ENCODE measurements around the gene CCDC85B. TPM values are rescaled to one million over a fixed set of nuclear protein-coding genes. Genes with fewer than 3 reads are reported as not detected.

The CCDC85B gene
- total RNA-seq (1 to 10 TPM; 6.8 to 7.0 TPM), polyA plus RNA-seq (10 to 100 TPM in 1 of 2 donors, 1 to 10 TPM in 1; 4.3 to 12.6 TPM)

DNA sequence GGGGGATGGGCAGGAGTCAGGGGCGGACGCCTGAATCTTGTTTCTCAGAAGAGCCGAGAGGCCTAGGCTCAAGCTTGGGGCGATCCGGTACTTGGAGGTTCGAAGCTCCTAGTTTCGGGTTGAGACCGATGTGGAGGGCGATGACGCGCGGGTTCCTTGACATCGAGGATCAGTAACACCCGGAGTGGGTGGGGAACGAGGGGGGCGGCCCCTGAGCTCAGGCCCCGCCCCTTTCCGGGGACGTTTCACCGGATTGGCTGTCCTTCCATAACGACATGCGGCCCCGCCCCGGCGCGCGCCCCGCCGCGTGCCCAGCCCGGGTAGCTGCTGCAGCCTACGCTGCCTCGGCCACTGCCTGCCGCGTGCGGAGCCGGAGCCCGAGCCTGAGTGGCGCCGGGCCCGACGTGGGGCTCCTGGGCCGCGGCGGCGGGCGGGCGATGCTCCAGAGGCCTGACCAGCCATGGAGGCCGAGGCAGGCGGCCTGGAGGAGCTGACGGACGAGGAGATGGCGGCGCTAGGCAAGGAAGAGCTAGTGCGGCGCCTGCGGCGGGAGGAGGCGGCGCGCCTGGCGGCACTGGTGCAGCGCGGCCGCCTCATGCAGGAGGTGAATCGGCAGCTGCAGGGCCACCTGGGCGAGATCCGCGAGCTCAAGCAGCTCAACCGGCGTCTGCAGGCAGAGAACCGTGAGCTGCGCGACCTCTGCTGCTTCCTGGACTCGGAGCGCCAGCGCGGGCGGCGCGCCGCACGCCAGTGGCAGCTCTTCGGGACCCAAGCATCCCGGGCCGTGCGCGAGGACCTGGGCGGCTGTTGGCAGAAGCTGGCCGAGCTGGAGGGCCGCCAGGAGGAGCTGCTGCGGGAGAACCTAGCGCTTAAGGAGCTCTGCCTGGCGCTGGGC lies at the start of gene CCDC85B:
TSS of gene CCDC85B (plus strand) at position 350 of the 895 bp plus-strand sequence. CDS start at position 461, 111 bp downstream.
- Histone ChIP-seq H3K4me3 (ENCODE audit: low read depth in 1 of 3, low read length in 3 of 3) (peak within 1 kb of the TSS; percentile 64 to 73 (median 70)), H3K27ac (ENCODE audit: low read depth in 1 of 2, low read length in 2 of 2) (peak within 1 kb of the TSS; percentile 83 to 89), H3K27me3 (ENCODE audit: control insufficient read depth in 4 of 4, insufficient read depth in 4 of 4, low read length in 3 of 4) (no peaks in the 10 kb centered on the region), H3K4me1 (ENCODE audit: control insufficient read depth in 4 of 4, insufficient read depth in 4 of 4, low read length in 3 of 4) (peaks cover 10 to 42% (median 30%) of the 10 kb centered on the region in 4 donors), H3K36me3 (ENCODE audit: control insufficient read depth in 4 of 4, insufficient read depth in 3 of 4, low read depth in 1 of 4, low read length in 3 of 4) (no peaks in the 10 kb centered on the region), H3K9ac (ENCODE audit: low read depth in 1 of 2, low read length in 2 of 2) (peak within 1 kb of the TSS; percentile 31 to 44), H3K9me3 (ENCODE audit: control insufficient read depth in 4 of 4, low read length in 3 of 4) (no peaks in the 10 kb centered on the region)
- TF ChIP-seq GABPA (IDR thresholded peaks at IDR 0.05 in 1 of 2, conservative IDR thresholded peaks at IDR 0.05 in 1 of 2), result peak in 1 of 2 donors; percentile 57
- TF ChIP-seq, protein P1, sequence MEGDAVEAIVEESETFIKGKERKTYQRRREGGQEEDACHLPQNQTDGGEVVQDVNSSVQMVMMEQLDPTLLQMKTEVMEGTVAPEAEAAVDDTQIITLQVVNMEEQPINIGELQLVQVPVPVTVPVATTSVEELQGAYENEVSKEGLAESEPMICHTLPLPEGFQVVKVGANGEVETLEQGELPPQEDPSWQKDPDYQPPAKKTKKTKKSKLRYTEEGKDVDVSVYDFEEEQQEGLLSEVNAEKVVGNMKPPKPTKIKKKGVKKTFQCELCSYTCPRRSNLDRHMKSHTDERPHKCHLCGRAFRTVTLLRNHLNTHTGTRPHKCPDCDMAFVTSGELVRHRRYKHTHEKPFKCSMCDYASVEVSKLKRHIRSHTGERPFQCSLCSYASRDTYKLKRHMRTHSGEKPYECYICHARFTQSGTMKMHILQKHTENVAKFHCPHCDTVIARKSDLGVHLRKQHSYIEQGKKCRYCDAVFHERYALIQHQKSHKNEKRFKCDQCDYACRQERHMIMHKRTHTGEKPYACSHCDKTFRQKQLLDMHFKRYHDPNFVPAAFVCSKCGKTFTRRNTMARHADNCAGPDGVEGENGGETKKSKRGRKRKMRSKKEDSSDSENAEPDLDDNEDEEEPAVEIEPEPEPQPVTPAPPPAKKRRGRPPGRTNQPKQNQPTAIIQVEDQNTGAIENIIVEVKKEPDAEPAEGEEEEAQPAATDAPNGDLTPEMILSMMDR (IDR thresholded peaks at IDR 0.05; ENCODE audit: low read depth, low read length, missing input control), result peak; percentile 1
- TF ChIP-seq YY1 (IDR thresholded peaks at IDR 0.05), result peak; percentile 24
- peak; percentile 53 for TF ChIP-seq SP1 (IDR thresholded peaks at IDR 0.05)
- TF ChIP-seq, protein P2, sequence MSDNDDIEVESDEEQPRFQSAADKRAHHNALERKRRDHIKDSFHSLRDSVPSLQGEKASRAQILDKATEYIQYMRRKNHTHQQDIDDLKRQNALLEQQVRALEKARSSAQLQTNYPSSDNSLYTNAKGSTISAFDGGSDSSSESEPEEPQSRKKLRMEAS (IDR thresholded peaks at IDR 0.05), result peak; percentile 28
- TF ChIP-seq HNF4G (IDR thresholded peaks at IDR 0.05), result no peak
- 2% methylated on average over 94 of the region's 94 CpGs for WGBS
- DNase-seq (ENCODE audit: low spot score), result peak; percentile 98

DNA sequence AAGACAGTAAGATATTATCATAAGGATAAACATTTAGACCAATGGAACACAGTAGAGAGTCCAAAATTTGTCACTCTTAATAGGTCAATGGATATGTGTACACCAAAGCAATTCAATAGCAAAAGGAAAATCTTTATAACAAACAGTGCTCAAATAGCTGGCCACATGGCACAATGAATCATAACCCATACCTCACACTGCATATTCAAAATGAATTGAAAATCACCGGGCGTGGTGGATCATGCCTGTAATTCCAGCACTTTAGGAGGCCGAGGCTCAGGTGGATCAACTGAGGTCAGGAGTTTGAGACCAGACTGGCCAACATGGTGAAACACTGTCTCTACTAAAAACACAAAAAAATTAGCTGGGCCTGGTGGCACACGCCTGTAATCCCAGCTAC lies 48.3 kb upstream of the CCDC85B start:
- H3K9me3 ChIP-seq (ENCODE audit: control insufficient read depth in 4 of 4, low read length in 3 of 4), result no peaks in the 10 kb centered on the region
- no peak overlapping the region for H3K9ac ChIP-seq (ENCODE audit: low read depth in 1 of 2, low read length in 2 of 2)
- H3K36me3 ChIP-seq (ENCODE audit: control insufficient read depth in 4 of 4, insufficient read depth in 3 of 4, low read depth in 1 of 4, low read length in 3 of 4), result no peaks in the 10 kb centered on the region
- no peak overlapping the region for H3K27ac ChIP-seq (ENCODE audit: low read depth in 1 of 2, low read length in 2 of 2)
- no peak overlapping the region for H3K4me3 ChIP-seq (ENCODE audit: low read depth in 1 of 3, low read length in 3 of 3)
- TF ChIP-seq RXRA (IDR thresholded peaks at IDR 0.05), result no peak
- no peak for TF ChIP-seq GABPA (IDR thresholded peaks at IDR 0.05 in 1 of 2, conservative IDR thresholded peaks at IDR 0.05 in 1 of 2)
- TF ChIP-seq, protein P3, sequence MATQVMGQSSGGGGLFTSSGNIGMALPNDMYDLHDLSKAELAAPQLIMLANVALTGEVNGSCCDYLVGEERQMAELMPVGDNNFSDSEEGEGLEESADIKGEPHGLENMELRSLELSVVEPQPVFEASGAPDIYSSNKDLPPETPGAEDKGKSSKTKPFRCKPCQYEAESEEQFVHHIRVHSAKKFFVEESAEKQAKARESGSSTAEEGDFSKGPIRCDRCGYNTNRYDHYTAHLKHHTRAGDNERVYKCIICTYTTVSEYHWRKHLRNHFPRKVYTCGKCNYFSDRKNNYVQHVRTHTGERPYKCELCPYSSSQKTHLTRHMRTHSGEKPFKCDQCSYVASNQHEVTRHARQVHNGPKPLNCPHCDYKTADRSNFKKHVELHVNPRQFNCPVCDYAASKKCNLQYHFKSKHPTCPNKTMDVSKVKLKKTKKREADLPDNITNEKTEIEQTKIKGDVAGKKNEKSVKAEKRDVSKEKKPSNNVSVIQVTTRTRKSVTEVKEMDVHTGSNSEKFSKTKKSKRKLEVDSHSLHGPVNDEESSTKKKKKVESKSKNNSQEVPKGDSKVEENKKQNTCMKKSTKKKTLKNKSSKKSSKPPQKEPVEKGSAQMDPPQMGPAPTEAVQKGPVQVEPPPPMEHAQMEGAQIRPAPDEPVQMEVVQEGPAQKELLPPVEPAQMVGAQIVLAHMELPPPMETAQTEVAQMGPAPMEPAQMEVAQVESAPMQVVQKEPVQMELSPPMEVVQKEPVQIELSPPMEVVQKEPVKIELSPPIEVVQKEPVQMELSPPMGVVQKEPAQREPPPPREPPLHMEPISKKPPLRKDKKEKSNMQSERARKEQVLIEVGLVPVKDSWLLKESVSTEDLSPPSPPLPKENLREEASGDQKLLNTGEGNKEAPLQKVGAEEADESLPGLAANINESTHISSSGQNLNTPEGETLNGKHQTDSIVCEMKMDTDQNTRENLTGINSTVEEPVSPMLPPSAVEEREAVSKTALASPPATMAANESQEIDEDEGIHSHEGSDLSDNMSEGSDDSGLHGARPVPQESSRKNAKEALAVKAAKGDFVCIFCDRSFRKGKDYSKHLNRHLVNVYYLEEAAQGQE (IDR thresholded peaks at IDR 0.05), result no peak
- TF ChIP-seq, protein P4, sequence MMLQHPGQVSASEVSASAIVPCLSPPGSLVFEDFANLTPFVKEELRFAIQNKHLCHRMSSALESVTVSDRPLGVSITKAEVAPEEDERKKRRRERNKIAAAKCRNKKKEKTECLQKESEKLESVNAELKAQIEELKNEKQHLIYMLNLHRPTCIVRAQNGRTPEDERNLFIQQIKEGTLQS (IDR thresholded peaks at IDR 0.05), result no peak
- TF ChIP-seq, protein P2 (IDR thresholded peaks at IDR 0.05), result no peak
- TF ChIP-seq EGR1 (IDR thresholded peaks at IDR 0.05; ENCODE audit: low read depth in 2 of 2), result no peak
- no peak for TF ChIP-seq FOXA2 (IDR thresholded peaks at IDR 0.05)
- no peak for TF ChIP-seq SP1 (IDR thresholded peaks at IDR 0.05)
- no peak for TF ChIP-seq JUND (IDR thresholded peaks at IDR 0.05)
- no peak for TF ChIP-seq RAD21 (IDR thresholded peaks at IDR 0.05)
- TF ChIP-seq HNF4A (conservative IDR thresholded peaks at IDR 0.05), result no peak
- H3K27me3 ChIP-seq (ENCODE audit: control insufficient read depth in 4 of 4, insufficient read depth in 4 of 4, low read length in 3 of 4), result no peaks in the 10 kb centered on the region
- no peak for DNase-seq (ENCODE audit: low spot score)
- peaks cover 0 to 2% (median 0%) of the 10 kb centered on the region in 4 donors for H3K4me1 ChIP-seq (ENCODE audit: control insufficient read depth in 4 of 4, insufficient read depth in 4 of 4, low read length in 3 of 4)
- WGBS, result 92% methylated on average over 4 of the region's 4 CpGs
